OCI-M1 (cell line): ENCODE measurements around the gene NDUFS7.

Source experiments
- DNase-seq: peaks from one replicate; lab custom pipeline; 2025; lab: John Stamatoyannopoulos, UW

The NDUFS7 gene

DNA sequence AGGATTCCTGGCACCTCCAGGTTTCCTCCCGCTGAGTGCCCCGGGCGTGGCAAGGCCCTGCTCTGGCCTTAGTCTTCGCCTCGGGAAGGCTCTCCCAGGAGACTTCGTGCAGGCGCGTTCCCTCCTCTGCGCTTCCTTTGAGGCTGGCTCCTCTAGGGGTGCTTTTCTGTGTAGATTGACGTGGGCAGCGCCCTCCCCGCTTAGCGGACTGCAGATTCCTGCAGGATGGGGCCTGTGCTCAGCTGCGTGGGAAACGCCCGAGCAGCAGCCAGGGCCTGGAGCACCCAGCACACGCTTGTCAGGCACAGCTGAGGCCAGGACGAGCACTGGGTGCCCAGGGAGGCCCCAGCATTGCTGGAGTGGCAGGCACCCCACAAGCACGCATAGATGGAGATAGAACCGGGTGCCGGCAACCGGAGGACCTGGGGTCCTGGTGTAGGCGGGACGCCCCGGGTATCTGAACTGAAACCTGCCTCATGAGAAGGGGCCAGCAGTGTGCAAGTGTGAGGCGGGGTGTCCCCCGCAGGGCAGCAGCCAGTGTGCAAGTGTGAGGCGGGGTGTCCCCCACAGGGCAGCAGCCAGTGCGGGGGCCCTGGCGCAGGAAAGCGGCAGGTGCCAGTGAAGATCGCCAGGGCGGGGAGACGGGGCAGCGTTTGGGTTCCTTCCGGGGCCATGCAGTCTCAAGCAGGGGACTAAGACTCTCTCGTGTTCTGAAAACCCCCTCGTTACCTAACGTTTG, 3.4 kb downstream of the NDUFS7 start:
- DNase-seq, result no peak

DNA sequence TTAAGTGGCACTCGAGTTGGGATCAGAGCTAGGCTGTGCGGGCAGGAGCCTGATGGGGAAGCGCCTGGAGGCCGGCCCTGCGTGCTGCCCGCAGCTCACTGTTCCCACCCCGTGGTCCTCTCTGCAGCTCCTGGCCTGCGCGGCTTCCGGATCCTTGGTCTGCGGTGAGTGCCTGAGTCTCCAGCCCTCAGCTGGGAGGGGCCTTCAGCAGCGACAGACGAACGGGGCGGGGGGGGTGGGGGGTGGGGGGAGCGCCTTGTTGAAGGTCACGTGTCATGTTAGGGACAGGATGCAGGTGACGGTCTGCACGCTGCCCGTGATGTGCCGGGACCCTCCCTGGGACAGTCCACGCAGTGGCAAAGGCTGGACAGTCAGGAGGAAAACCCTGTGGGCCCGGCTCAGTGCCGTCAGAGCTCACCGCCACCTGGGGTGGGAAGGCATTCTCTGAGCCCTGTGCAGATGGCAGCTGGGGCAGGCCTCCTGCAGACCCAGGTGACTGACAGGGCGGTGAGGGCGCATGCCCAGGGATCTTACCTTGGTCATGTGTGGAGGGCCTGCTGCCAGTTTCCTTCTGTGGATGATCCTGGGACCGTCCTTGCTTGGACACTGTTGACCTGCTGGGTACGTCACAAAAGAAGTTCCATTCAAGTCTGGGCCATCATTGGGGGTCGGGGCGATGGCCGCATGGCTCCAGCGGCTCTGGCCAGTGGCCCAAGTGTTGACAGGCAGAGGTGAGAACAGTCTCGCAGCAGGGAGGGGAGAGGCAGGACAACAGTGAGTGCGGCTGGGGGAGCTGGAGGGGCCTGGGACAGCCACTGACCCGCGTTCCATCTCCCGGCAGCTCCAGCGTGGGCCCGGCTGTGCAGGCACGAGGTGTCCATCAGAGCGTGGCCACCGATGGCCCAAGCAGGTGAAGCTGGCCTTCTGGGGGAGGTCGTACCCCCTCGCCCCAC, 4.3 kb downstream of the NDUFS7 start:
- DNase-seq, result no peak

DNA sequence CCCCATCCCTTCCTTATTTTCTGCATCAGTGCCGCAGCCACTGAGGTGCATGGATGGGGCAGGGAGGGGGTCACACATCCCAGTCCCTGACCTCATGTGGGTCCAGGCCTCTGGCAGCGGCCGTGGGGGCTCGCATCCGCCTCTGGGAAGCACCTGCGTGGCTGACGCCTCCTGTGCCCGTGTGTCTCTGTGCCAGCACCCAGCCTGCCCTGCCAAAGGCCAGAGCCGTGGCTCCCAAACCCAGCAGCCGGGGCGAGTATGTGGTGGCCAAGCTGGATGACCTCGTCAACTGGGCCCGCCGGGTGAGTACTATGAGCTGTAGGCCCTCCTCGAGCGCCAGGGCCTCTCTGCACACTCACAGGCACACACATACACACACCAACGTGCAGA, 4.9 kb downstream of the NDUFS7 start:
- DNase-seq, result no peak

DNA sequence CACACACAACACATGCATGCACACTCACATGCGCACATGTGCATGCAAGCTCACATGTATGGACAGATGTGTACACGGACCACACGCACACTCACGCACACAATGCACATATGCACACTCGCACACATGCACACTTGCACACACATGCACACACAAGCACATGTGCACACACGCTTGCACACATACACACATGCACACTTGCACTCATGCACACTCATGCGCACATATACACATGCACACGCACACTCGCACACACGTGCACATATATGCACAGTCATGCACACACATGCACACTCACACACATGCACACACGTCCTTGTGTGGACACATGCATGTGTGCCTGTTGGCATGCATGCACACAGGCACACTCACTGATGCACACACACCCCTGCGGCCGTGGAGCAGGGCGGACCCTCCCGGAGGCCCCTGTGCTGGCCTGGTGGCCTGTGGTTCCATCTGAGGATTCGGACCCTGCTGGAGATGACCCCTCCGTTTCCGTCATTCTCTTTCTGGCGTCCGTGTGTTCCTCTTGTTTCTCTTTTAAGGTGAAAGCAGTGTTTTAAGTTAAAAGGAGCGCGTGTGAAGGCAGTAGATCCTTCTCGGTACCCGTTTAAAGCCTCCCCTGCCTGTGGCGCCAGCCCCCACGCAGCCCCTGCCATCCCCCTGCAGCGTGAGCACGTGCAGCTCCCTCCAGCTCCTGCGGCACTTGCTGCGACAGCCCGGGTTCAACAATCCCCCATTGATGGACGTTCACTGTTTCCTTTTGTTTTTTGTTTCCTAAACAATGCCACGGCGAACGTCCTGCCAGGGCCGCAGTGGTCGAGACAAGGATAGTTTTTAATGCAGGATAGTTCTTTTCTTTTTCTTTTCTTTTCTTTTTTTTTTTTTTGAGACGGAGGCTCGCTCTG, 5.6 kb downstream of the NDUFS7 start:
- no peak for DNase-seq

DNA sequence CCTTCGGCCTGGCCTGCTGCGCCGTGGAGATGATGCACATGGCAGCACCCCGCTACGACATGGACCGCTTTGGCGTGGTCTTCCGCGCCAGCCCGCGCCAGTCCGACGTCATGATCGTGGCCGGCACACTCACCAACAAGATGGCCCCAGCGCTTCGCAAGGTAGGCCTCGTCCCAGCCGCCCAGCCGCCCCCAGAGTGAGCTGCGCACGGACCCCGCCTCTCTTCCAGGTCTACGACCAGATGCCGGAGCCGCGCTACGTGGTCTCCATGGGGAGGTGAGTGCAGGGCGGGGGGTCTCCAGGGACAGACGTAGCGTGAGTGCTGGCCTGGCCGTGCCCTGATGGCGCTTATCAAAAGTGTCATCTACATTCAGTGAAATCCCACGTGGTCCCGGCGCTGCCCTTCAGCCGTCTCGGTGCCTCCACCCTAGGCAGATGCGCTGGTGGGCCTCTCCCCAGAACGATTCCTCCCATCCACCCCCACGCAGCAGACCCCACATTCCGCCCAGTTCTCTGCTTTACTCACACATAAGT, 7.2 kb downstream of the NDUFS7 start:
- DNase-seq, result no peak

DNA sequence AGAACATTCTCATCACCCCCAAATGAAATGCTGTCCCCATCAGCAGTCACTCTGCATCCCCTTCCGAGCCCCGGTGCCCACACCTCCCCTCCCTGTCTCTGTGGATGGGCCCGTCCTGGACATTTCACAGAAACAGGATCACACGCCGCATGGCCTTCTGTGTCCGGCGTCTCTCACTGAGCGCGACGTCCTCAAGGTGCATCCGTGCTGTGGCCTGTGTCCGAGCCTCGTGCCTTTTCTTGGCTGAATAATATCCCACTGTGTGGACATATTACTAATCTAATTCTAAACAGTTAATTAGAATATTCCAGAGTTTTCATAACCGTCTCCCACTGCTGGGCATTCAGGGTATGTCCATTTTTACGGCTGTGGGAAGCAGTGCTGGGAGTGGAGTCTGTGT, 8.7 kb downstream of the NDUFS7 start:
- DNase-seq, result no peak

DNA sequence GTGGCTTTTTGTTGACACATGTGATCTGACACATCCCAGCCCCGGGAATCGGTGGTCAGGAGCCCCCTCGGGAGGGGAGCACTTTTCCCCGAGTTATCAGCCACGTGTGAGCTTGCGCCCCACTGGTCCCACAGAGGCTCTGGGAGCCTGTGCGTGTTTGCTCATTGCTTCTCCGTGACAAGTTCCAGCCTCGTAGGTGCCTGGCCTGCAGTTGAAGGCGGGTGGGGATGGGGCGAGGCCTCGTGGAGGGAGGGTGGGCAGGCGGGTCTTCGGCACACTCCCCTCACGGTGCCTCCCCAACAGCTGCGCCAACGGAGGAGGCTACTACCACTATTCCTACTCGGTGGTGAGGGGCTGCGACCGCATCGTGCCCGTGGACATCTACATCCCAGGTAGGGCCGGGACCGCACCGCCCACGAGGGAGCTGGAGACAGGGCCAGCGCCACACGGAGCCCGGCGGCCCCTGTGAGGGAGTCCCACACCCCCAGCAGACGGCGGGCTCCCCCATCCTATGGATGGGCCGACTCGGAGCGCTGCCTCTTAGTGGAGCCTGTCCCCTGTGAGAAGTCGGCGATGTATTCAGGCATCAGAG, 9.3 kb downstream of the NDUFS7 start:
- DNase-seq, result no peak

DNA sequence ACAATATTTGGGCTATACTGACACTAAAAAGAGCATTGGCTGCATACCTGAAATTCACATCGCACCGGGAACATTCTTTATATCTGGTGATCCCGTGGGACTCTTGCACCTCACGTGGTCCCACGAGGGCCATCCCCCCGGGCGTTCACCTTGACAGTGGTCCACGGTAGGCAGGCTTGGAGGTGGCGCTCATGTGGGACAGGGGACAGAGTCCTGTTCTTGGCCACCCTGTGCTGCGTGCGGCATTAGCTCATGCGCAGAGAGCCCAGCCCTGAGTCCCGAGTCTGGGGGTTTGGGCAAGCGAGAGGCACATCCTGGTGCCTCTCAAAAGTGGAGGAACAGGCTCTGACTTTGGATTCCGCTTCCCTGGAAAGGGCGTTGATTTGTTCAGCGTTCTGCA, 10.1 kb downstream of the NDUFS7 start:
- DNase-seq, result no peak

DNA sequence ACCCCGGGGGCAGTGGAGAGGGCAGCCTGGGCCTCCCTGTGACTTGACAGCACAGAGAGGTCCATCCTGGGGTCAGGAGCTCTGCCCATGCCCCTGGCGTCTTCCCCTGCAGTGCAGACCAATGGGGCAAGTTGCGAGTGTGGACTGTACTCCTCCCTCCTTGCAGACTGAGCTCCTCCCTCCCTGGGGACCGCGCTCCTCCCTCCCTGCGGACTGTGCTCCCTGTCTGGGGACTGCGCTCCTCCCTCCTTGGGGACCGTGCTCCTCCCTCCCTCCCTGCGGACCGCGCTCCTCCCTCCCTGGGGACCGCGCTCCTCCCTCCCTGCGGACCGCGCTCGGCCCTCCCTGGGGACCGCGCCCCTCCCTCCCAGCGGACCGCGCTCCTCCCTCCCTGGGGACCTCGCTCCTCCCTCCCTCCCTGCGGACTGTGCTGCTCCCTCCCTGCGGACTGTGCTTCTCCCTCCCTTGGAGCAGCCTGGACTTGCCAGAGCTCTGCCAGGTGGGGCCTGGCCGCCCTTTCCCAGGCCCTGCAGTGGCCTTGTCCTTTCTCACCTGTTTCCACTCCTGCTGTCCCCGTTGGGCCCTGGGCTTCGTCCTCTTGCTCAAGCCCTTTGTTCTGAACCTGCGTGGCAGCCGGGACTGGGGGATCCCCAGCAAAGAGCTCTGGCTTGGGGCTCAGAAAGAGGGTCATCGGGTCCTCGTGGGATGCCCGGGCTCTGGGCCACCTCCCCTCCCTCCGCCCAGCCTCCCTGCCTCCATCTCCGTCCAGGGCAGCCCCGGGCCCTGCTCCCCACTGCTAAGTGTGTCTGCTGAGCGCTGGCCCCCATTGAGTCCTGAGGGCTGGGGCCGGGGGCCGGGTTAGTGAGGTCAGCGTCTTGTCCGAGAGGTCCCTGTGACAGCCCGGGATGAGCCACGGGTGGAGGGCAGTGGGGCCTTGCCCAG, 10.8 kb downstream of the NDUFS7 start:
- DNase-seq, result no peak

DNA sequence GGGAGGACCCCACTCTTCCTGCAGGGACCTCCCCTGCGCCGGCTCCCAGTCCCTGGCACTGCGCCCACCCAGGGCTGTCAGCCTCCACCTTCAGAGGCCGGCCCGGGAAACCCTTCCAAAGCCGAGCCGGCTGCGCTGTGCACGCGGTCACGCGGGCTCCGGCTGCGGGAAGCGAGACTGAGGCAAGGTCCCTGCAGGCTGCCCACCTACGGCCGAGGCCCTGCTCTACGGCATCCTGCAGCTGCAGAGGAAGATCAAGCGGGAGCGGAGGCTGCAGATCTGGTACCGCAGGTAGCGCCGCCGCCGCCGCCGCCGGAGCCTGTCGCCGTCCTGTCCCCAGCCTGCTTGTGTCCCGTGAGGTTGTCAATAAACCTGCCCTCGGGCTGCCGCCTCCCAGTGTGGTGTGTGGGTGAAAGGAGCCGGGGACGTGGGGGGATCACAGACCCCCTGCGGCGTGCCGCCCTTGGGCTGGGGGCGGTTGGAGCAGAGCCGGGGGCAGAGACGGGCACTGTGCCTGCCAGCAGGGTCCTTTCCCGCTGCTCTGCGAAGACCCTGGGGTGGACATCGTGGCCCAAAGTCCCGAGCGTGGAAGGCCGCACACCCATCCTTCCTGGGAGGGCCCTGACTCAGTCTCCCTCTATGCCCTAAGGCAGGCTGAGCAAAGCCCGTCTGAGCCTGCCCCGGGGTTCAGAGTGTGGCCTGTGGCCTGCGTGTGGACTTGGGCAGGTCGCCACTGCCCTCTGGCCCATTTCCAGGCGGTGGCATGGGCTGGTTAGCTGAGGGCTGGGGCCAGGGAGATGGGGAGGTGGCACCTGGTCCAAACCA, 11.7 kb downstream of the NDUFS7 start:
- no peak for DNase-seq

DNA sequence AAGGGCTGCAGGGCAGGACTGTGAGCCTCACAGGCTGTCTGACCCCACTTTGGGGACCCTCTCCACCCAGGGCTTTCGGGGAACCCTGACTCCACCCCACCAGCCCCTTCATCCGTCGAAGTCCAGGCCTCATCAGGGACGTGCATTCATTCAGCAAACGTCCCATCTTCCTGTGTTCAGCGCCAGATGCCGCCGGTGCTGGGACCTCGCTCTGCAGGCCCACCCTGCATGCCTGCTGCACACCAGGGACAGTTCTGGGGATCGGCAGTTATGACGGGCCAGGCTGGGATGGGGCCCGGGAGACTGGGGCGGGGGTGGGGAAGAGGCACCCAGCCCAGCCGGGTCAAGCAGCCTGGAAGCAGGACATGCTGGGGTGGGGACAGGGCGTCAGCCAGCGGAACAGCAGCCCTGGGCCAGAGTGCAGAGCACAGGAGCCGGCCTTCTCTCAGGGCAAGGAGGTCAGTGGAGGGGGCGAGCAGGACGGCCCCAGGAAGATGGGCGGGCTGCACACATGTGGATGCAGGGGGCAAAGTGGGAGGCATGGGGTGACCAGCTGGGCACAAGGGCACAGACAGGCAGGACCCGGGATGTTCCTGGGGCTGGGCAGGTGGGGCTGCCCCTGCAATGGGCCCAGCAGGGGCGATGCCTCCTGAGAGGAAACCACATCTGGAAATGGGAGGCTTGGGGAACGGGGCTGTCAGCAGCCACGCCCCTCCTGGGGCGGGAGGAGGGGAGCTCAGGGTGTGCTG, 12.5 kb downstream of the NDUFS7 start:
- DNase-seq, result no peak

DNA sequence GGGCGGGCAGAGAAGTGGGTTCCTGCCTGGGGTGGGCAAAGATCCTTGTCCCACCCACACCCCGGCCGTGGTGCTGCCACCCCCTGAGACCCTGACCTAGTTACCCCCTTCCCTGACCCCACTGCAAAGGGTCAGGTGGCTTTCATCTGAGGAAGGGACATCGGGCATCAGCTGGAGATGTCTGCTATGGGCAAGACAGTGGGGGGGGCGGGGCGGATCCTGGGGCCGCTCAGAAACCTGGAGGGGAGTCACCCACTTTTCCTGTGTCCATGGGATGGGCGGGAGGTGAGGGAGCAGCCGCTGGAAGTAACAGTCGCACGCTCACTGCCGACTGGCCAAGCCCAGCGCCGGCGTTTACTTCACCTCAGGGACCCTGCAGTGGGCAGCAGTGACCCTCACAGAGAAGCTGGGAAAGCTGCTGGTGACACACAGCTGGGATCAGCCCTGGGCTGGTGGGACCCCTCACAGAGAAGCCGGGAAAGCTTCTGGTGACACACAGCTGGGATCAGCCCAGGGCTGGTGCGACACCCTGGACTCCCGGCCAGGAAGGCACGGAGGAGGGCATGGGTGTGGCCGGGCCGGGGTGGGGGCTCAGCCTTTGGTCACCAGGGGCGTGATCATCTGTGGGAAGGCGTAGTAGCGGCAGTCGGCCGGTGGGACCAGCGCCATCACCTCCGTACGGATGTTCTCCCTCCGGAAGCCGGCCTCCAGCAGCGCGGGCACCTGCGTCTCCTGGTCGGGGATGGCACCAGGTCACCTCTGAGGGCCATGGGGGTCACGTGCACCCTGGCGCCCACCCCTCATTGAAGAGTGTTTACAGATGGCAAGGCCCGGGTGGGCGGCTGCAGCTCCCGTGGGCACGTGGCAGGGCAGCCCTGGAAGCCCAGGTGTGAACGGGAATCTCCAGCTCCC, 13.3 kb downstream of the NDUFS7 start:
- DNase-seq, result no peak

DNA sequence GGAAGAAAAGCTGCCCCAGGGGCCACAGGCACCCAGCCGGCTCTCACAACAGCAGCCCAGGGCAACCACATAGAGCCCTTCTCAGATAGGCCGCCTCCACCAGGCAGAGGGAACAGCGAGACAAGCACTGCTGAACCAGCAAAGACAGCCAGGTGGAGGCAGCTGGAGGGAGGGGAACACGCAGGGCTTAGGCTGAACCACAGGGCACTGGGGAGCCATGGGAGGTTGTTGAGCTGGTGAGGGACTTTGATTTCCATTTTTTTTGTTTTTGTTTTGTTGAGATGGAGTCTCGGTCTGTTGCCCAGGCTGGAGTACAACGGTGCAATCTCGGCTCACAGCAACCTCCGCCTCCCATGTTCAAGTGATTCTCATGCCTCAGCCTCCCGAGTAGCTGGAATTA, 14.1 kb downstream of the NDUFS7 start:
- no peak for DNase-seq

DNA sequence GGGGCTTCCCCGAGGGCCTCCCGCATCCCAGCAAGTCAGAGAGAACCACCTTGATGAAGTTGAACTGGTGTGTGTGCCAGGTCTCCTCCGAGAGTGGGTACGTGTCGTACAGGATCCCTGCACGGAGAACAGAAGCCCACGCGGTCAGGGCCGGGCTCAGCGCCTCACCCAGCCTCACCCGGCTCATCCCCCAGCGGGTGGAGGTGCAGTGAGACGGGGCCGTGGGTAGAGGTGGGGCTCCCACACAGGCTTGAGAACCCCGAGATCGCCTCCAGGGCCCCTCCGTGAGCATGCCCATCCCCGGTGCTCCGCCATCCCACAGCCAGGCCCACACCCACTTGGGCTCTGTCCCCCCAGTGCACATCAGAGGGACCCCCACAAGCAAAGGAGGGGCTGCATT, 15.4 kb downstream of the NDUFS7 start:
- DNase-seq, result no peak

DNA sequence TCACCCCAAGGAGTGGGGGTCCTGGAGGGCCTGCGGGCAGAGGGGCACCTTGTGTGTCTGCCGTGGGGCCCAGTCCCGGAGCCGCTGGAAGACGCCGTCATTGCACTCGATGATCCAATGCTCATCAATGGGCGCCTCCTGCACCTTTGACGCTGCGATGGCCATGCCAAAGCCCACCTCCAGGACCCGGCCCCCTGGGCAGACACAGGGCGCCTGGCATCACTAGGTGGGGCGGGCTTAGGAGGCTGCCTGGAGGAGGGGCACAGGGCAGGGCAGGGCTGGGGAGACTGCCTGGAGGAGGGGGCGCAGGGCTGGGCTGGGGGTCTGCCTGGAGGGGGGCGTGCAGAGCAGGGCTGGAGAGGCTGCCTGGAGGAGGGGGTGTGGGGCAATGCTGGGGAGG, 16.0 kb downstream of the NDUFS7 start:
- DNase-seq, result no peak

DNA sequence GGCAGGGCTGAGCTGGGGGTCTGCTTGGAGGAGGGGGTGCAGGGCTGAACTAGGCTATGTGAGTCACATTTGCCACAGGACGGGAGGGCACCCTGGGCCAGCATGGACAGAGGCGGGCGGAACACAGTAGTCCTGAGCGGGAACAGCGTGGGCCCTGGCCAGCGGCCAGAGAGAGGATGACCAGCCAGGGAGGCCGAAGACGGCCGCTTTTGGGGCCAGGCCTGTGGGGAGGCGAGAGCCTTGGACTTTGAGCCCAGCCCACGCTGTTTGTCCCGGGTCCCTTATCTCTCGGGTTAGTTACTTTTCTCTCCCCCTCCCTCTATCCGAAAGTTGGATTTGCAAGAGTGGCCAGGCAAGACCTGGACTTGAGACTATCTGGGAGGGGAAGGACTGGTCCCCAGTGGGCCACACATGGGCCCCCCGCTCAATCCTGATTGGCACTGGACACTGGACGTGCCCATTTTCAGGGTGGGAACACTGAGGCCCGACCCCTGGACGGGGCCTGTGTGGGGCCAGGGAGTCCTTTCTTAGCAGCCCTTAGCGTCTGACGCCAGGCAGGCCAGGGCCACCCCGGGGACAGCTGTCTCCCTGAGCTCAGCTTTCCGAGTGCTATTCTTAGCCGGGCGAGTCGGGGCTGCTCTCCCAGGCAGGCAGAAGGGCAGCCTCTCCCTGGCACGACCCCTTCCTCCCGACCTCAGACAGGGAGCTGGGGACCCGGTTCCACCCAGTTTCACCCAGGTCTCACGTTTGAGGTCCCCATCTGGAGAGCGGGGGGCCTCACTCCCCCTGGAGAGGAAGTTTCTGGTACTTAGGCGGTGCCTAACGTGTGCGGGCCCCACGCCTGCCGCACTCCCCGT, 16.8 kb downstream of the NDUFS7 start:
- DNase-seq, result no peak
